A549 (cell line): ENCODE results near the gene PPIF.

Source experiments
- CBX2 ChIP-seq: fragments of 200-600 bp; sonication (generic); IDR thresholded peaks from 2 replicates; pipeline ENCODE4 v1.6.1; 2016; ENCODE audit warnings: low read depth, mild to moderate bottlenecking, borderline replicate concordance
- CEBPB ChIP-seq, 2 experiments: fragments of >200 bp in 1 of 2; sonication (Bioruptor Twin) in 1 of 2; formaldehyde crosslinking in 1 of 2; IDR thresholded peaks; 2 replicates each; pipeline ENCODE4 v1.6.1; 2012 to 2016
- CHD4 ChIP-seq: fragments of 200-600 bp; sonication (generic); IDR thresholded peaks from 2 replicates; pipeline ENCODE4 v1.6.1; 2016; ENCODE audit warnings: antibody characterized with exemption, mild to moderate bottlenecking, borderline replicate concordance
- CTCF ChIP-seq: fragments of >200 bp; sonication (Bioruptor Twin); formaldehyde crosslinking; IDR thresholded peaks from 3 replicates; pipeline ENCODE4 v1.5.1; 2016
- GATA3 ChIP-seq: IDR thresholded peaks from 2 replicates; pipeline ENCODE4 v1.6.1; 2012; ENCODE audit warnings: borderline replicate concordance
- KDM1A ChIP-seq: fragments of 200-600 bp; sonication (generic); IDR thresholded peaks from 2 replicates; pipeline ENCODE4 v1.6.1; 2016; ENCODE audit warnings: low read depth, mild to moderate bottlenecking
- MAFK ChIP-seq: fragments of 450-650 bp; IDR thresholded peaks from 2 replicates; pipeline ENCODE4 v1.6.1; 2014; ENCODE audit not compliant: partially characterized antibody
- NR3C1 ChIP-seq: fragments of >200 bp; sonication (Bioruptor Twin); formaldehyde crosslinking; IDR thresholded peaks from 3 replicates; pipeline ENCODE4 v1.6.1; 2017
- POLR2A ChIP-seq: IDR thresholded peaks from 2 replicates; pipeline ENCODE4 v1.6.1; 2012; ENCODE audit warnings: mild to moderate bottlenecking, low read length
- RAD21 ChIP-seq, 2 experiments: fragments of >200 bp in 1 of 2; sonication (Bioruptor Twin) in 1 of 2; formaldehyde crosslinking in 1 of 2; IDR thresholded peaks in 1 of 2; conservative IDR thresholded peaks in 1 of 2; 2 replicates in 1 of 2; 3 replicates in 1 of 2; pipeline ENCODE4 v1.6.1; 2012 to 2018; ENCODE audit warnings: inconsistent platforms in 1 of 2
- ZSCAN20 ChIP-seq: fragments of 250-450 bp; sonication (Bioruptor Pico); IDR thresholded peaks from 2 replicates; pipeline ENCODE4 v1.8.0; 2022; ENCODE audit warnings: mild to moderate bottlenecking, moderate library complexity
- TF ChIP-seq, protein P1 (sequence below): IDR thresholded peaks from 2 replicates; pipeline ENCODE4 v1.6.1; 2012

GRCh38 chr10:79313911-79314439 is 33.3 kb upstream of the PPIF start:
- TF ChIP-seq POLR2A (no peak), CEBPB (IDR thresholded peaks at IDR 0.05) (no peak), KDM1A (no peak), CTCF (no peak), RAD21 (conservative IDR thresholded peaks at IDR 0.05 in 1 of 2, IDR thresholded peaks at IDR 0.05 in 1 of 2) (no peak), NR3C1 (no peak), MAFK (no peak), GATA3 (no peak), ZSCAN20 (CRISPR knock-in tag) (no peak), CHD4 (no peak), CBX2 (no peak)
- TF ChIP-seq, protein P1, sequence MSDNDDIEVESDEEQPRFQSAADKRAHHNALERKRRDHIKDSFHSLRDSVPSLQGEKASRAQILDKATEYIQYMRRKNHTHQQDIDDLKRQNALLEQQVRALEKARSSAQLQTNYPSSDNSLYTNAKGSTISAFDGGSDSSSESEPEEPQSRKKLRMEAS: no peak
